Measurements from ENCODE around the gene RAB1A. TPM values are rescaled to one million over a fixed set of nuclear protein-coding genes. Genes with fewer than 3 reads are reported as not detected.

The RAB1A gene
- total and polyA plus RNA-seq, 2 donors (not counting 1 experiment from before 2014, with no cell fraction given) = 26.6 to 42.2 TPM

GRCh38 chr2:65075176-65075575 is 54.7 kb downstream of the RAB1A start:
- Histone ChIP-seq H3K4me3 (ENCODE audit: control extremely low read depth in 1 of 5, extremely low read depth in 1 of 5, insufficient read depth in 1 of 5, low read depth in 2 of 5, low read length in 4 of 5) (no peak overlapping the region), H3K4me2 (replicated peaks; ENCODE audit: low read depth, low read length, poor library complexity, severe bottlenecking) (no peak overlapping the region), H3K36me3 (replicated peaks in 1 of 2; ENCODE audit: control extremely low read depth in 1 of 2, control insufficient read depth in 1 of 2, extremely low read depth in 1 of 2, insufficient read depth in 2 of 2, low read length in 1 of 2) (peaks cover 4 to 53% of the 10 kb centered on the region in 2 experiments), H4K20me1 (ENCODE audit: control insufficient read depth, insufficient read depth, low read length, poor library complexity, severe bottlenecking) (no peaks in the 10 kb centered on the region), H3K9me3 (ENCODE audit: control extremely low read depth in 1 of 3, control insufficient read depth in 2 of 3, insufficient read depth in 1 of 3, low read length in 2 of 3) (no peaks in the 10 kb centered on the region), H3K4me1 (ENCODE audit: control insufficient read depth in 2 of 2, insufficient read depth in 2 of 2, low read length in 2 of 2) (peaks cover 7 to 18% of the 10 kb centered on the region in 2 donors), H3K9ac (ENCODE audit: low read length) (no peak overlapping the region), H2AFZ (ENCODE audit: insufficient read depth, low read depth, low read length, poor library complexity, severe bottlenecking) (no peak overlapping the region), H3K27me3 (replicated peaks in 1 of 4; ENCODE audit: control extremely low read depth in 1 of 4, control insufficient read depth in 3 of 4, insufficient read depth in 4 of 4, low read length in 3 of 4) (no peaks in the 10 kb centered on the region), H3K27ac (ENCODE audit: low read length in 2 of 2) (no peak overlapping the region), H3K79me2 (ENCODE audit: control insufficient read depth, insufficient read depth, low read length) (no peaks in the 10 kb centered on the region)
- CTCF ChIA-PET = interaction anchor here (1.8 kb wide), 1 partner anchor 10 kb away, joined by 8 read pairs; no protein-coding TSS in a partner anchor
- DNase-seq = no peak
- H3K9me3 Mint-ChIP-seq (ENCODE audit: insufficient read depth) = no peaks in the 10 kb centered on the region
- no peaks in the 10 kb centered on the region for H3K27me3 Mint-ChIP-seq
- ATAC-seq (ENCODE audit: low read depth) = no peak
- H3K27ac Mint-ChIP-seq = no peak overlapping the region
- H3K4me1 Mint-ChIP-seq = peaks cover 34% of the 10 kb centered on the region
- H3K4me3 Mint-ChIP-seq = no peak overlapping the region
- POLR2A ChIA-PET = no interaction called here
- TF ChIP-seq CTCF (IDR thresholded peaks at IDR 0.05) (no peak), EZH2 (IDR thresholded peaks at IDR 0.05; ENCODE audit: borderline replicate concordance, insufficient read depth, low read depth, low read length, poor library complexity, severe bottlenecking) (no peak)
- intact Hi-C loops (cut with micrococcal nuclease) = no loop called here
- WGBS (ENCODE audit: insufficient coverage) = 90% methylated on average over 2 of the region's 9 CpGs

DNA sequence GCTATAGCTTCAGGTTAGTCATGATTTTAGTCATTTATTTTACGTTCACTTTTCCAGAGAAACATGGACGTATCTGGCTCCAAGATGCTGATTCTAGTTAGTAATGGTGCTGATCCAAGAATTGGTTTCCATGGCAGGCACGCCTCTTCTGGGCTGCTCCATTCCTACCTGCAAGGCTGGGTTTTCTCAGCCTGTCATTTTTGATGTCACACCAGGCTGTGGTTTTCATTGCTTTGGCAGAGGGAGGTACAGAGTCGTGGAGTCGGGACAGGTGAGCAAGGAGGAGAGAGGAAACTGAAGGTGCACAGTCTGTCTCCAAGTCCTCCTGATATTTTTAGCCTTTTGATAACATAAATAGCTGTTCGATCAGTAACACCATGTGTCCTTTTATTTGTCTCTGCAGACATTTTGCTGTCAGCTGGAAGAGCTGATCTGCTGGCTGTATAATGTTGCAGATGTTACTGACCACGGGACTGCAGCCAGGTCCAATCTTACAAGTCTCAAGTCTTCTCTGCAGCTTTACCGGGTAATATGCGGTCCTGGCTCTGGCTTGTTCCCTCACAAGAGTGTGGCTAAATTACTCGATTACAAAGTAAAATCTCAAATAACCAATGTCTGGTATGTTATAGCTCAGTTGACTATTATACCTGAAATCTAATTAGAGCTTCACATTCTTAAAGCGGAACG is 55.9 kb downstream of the RAB1A start:
- Histone ChIP-seq H3K9me3 (ENCODE audit: control extremely low read depth in 1 of 3, control insufficient read depth in 2 of 3, insufficient read depth in 1 of 3, low read length in 2 of 3) (no peaks in the 10 kb centered on the region), H4K20me1 (ENCODE audit: control insufficient read depth, insufficient read depth, low read length, poor library complexity, severe bottlenecking) (no peaks in the 10 kb centered on the region), H3K79me2 (ENCODE audit: control insufficient read depth, insufficient read depth, low read length) (no peaks in the 10 kb centered on the region), H3K27me3 (replicated peaks in 1 of 4; ENCODE audit: control extremely low read depth in 1 of 4, control insufficient read depth in 3 of 4, insufficient read depth in 4 of 4, low read length in 3 of 4) (no peaks in the 10 kb centered on the region), H3K9ac (ENCODE audit: low read length) (no peak overlapping the region), H3K4me2 (replicated peaks; ENCODE audit: low read depth, low read length, poor library complexity, severe bottlenecking) (no peak overlapping the region), H2AFZ (ENCODE audit: insufficient read depth, low read depth, low read length, poor library complexity, severe bottlenecking) (no peak overlapping the region), H3K4me3 (ENCODE audit: control extremely low read depth in 1 of 5, extremely low read depth in 1 of 5, insufficient read depth in 1 of 5, low read depth in 2 of 5, low read length in 4 of 5) (no peak overlapping the region), H3K4me1 (ENCODE audit: control insufficient read depth in 2 of 2, insufficient read depth in 2 of 2, low read length in 2 of 2) (peaks cover 7 to 18% of the 10 kb centered on the region in 2 donors), H3K27ac (ENCODE audit: low read length in 2 of 2) (no peak overlapping the region), H3K36me3 (replicated peaks in 1 of 2; ENCODE audit: control extremely low read depth in 1 of 2, control insufficient read depth in 1 of 2, extremely low read depth in 1 of 2, insufficient read depth in 2 of 2, low read length in 1 of 2) (peaks cover under 1 to 61% of the 10 kb centered on the region in 2 experiments)
- intact Hi-C loops (cut with micrococcal nuclease) = no loop called here
- TF ChIP-seq CTCF (IDR thresholded peaks at IDR 0.05) (no peak), EZH2 (IDR thresholded peaks at IDR 0.05; ENCODE audit: borderline replicate concordance, insufficient read depth, low read depth, low read length, poor library complexity, severe bottlenecking) (no peak)
- ATAC-seq (ENCODE audit: low read depth) (no peak), DNase-seq (no peak)
- Mint-ChIP-seq H3K4me3 (no peak overlapping the region), H3K9me3 (ENCODE audit: insufficient read depth) (no peaks in the 10 kb centered on the region), H3K27me3 (no peaks in the 10 kb centered on the region), H3K27ac (peak overlapping the region; percentile 17), H3K4me1 (peaks cover 34% of the 10 kb centered on the region)
- ChIA-PET CTCF (interaction anchor here (1.4 to 1.8 kb wide), 2 partner anchors 9 kb away, joined by 3 to 8 read pairs; no protein-coding TSS in a partner anchor), POLR2A (interaction anchor here (0.6 kb wide), 1 partner anchor 46 kb away, joined by 3 read pairs; no protein-coding TSS in a partner anchor)
- WGBS (ENCODE audit: insufficient coverage) = 96% methylated on average over 6 of the region's 12 CpGs
